GM23338 (cell line): ENCODE measurements around the gene ESPNL.

Experiments used
- CREB1 ChIP-seq: fragments of 250-450 bp; sonication (Bioruptor Pico); IDR thresholded peaks from 2 replicates; pipeline ENCODE4 v1.5.0; 2020; ENCODE audit warnings: low read depth, mild to moderate bottlenecking, moderate library complexity
- CTCF ChIP-seq, 2 experiments: fragments of 200-600 bp in 1 of 2; sonication (generic) in 1 of 2; conservative IDR thresholded peaks; 2 replicates each; pipeline versions ENCODE4 v1.5.1 to v1.6.1; 2016 to 2017; ENCODE audit warnings: antibody characterized with exemption in 2 of 2, low read depth in 2 of 2, mild to moderate bottlenecking in 2 of 2, moderate library complexity in 1 of 2
- ETS1 ChIP-seq: IDR thresholded peaks from 2 replicates; pipeline ENCODE4 v1.6.1; 2016; ENCODE audit warnings: antibody characterized with exemption
- EZH2 ChIP-seq: fragments of 200-600 bp; sonication (generic); IDR thresholded peaks from one replicate; pipeline ENCODE4 v1.8.0; 2017; ENCODE audit warnings: antibody characterized with exemption, mild to moderate bottlenecking, low read depth; ENCODE audit not compliant: unreplicated experiment
- EZH2phosphoT487 ChIP-seq: fragments of 200-600 bp; sonication (generic); IDR thresholded peaks from one replicate; pipeline ENCODE4 v1.8.1; 2018; ENCODE audit warnings: antibody characterized with exemption; ENCODE audit not compliant: unreplicated experiment
- JUNB ChIP-seq: IDR thresholded peaks from one replicate; pipeline ENCODE4 v1.6.1; 2016; ENCODE audit warnings: antibody characterized with exemption; ENCODE audit not compliant: unreplicated experiment
- NANOG ChIP-seq: IDR thresholded peaks from 2 replicates; pipeline ENCODE4 v1.6.1; 2016; ENCODE audit warnings: antibody characterized with exemption, borderline replicate concordance
- POLR2AphosphoS5 ChIP-seq: IDR thresholded peaks from 2 replicates; pipeline ENCODE4 v1.6.1; 2016; ENCODE audit warnings: antibody characterized with exemption, low read depth
- REST ChIP-seq: IDR thresholded peaks from one replicate; pipeline ENCODE4 v1.6.1; 2018; ENCODE audit warnings: antibody characterized with exemption; ENCODE audit not compliant: unreplicated experiment
- ZNF114 ChIP-seq: fragments of 250-450 bp; sonication (Bioruptor Pico); IDR thresholded peaks from 2 replicates; pipeline ENCODE4 v1.5.0; 2020; ENCODE audit warnings: mild to moderate bottlenecking, moderate library complexity
- ZNF462 ChIP-seq: fragments of 250-450 bp; sonication (Bioruptor Pico); IDR thresholded peaks from 2 replicates; pipeline ENCODE4 v1.5.0; 2020; ENCODE audit warnings: mild to moderate bottlenecking, moderate library complexity

- no peak for TF ChIP-seq CTCF (conservative IDR thresholded peaks at IDR 0.05; ENCODE audit: low read depth in 2 of 2)
- TF ChIP-seq EZH2phosphoT487, result no peak
- no peak for TF ChIP-seq EZH2
- TF ChIP-seq POLR2AphosphoS5, result no peak
- no peak for TF ChIP-seq ETS1
- TF ChIP-seq CREB1 (CRISPR knock-in tag), result no peak
- TF ChIP-seq JUNB, result no peak
- no peak for TF ChIP-seq REST
- no peak for TF ChIP-seq ZNF462 (CRISPR knock-in tag)
- TF ChIP-seq NANOG, result no peak
- no peak for TF ChIP-seq ZNF114
Observed at GRCh38 chr2:238094438-238095022, 5.6 kb upstream of the ESPNL start.
